Cardiac muscle cell (in vitro differentiated cells and primary cell): Measurements from ENCODE around the gene PROM2. TPM values are rescaled to one million over a fixed set of nuclear protein-coding genes. Genes with fewer than 3 reads are reported as not detected.
A peak's percentile ranks its signal among the peaks of the same experiment; 100 is the strongest.
"Not testable (repeated sequence)": the region's sequence is repeated elsewhere in the genome, so short reads cannot be mapped to it uniquely, and the experiment has no call there.

Experiments
- DNase-seq, 2 donors: peaks; one replicate each; pipeline versions ENCODE4 v3.0.0 to v3.0.0-alpha.2; 2010 to 2017; ENCODE audit warnings: low read depth in 1 of 2, low spot score in 1 of 2
- H3K27ac ChIP-seq: fragments of 200-600 bp; sonication (generic); 2 replicates; pipeline ENCODE4 v1.5.1; 2016
- H3K27me3 ChIP-seq: fragments of 200-600 bp; sonication (generic); 2 replicates; pipeline ENCODE4 v1.6.0; 2016; ENCODE audit warnings: control low read depth
- H3K36me3 ChIP-seq: fragments of 200-600 bp; sonication (generic); 2 replicates; pipeline ENCODE4 v1.5.1; 2016; ENCODE audit warnings: control low read depth
- H3K4me1 ChIP-seq: fragments of 200-600 bp; sonication (generic); 2 replicates; pipeline ENCODE4 v1.8.1; 2017; ENCODE audit warnings: low read depth, mild to moderate bottlenecking, mixed run types
- H3K4me3 ChIP-seq: fragments of 200-600 bp; sonication (generic); 2 replicates; pipeline ENCODE4 v1.5.1; 2016; ENCODE audit warnings: mild to moderate bottlenecking
- H3K9me3 ChIP-seq: fragments of 200-600 bp; sonication (generic); 2 replicates; pipeline ENCODE4 v1.5.1; 2017; ENCODE audit warnings: low read depth, mild to moderate bottlenecking, control low read depth
- CTCF ChIP-seq: IDR thresholded peaks from 2 replicates; pipeline ENCODE4 v1.5.1; 2012; ENCODE audit warnings: low read depth, mild to moderate bottlenecking, low read length
- polyA plus RNA-seq: library from polyadenylated mRNA; unstranded; fragments of >200 nt; fragmentation: Nextera tagmentation; extraction: Ambion mirVana; gene quantifications from 2 replicates; pipeline ENCODE4 v1.2.1, GENCODE V29; 2016
- total RNA-seq: library from RNA; depleted of rRNA; stranded (reverse); fragments of >200 nt; gene quantifications from 2 replicates; pipeline ENCODE4 v1.2.3, GENCODE V29; 2016

PROM2 gene
- total and polyA plus RNA-seq, 2 experiments from 2014 or later = 1.4 to 16.0 TPM

- no peak for DNase-seq
- Histone ChIP-seq H3K4me1 (no peaks in the 10 kb centered on the region), H3K27me3 (no peaks in the 10 kb centered on the region), H3K4me3 (no peak overlapping the region), H3K27ac (no peak overlapping the region), H3K36me3 (no peaks in the 10 kb centered on the region), H3K9me3 (no peaks in the 10 kb centered on the region)
- no peak for TF ChIP-seq CTCF
Measured at GRCh38 chr2:95266781-95267430, 7.3 kb upstream of the PROM2 start.

- no peak overlapping the region for H3K4me3 ChIP-seq
- no peaks in the 10 kb centered on the region for H3K4me1 ChIP-seq
- no peaks in the 10 kb centered on the region for H3K36me3 ChIP-seq
- H3K27me3 ChIP-seq = no peaks in the 10 kb centered on the region
- TF ChIP-seq CTCF = no peak
- peak in 1 of 2 donors; percentile 14 for DNase-seq
- H3K27ac ChIP-seq = no peak overlapping the region
- no peaks in the 10 kb centered on the region for H3K9me3 ChIP-seq
Measured at GRCh38 chr2:95267458-95268210, 6.6 kb upstream of the PROM2 start.

- H3K36me3 ChIP-seq = no peaks in the 10 kb centered on the region
- H3K4me3 ChIP-seq = no peak overlapping the region
- no peak for TF ChIP-seq CTCF
- no peaks in the 10 kb centered on the region for H3K9me3 ChIP-seq
- no peaks in the 10 kb centered on the region for H3K27me3 ChIP-seq
- no peaks in the 10 kb centered on the region for H3K4me1 ChIP-seq
- no peak for DNase-seq
- H3K27ac ChIP-seq = no peak overlapping the region
Measured at GRCh38 chr2:95268211-95269035, 5.8 kb upstream of the PROM2 start.

GRCh38 chr2:95269036-95269680, 5.1 kb upstream of the PROM2 start:
- H3K9me3 ChIP-seq = no peaks in the 10 kb centered on the region
- no peaks in the 10 kb centered on the region for H3K4me1 ChIP-seq
- no peaks in the 10 kb centered on the region for H3K27me3 ChIP-seq
- H3K4me3 ChIP-seq = no peak overlapping the region
- DNase-seq = no peak
- no peak overlapping the region for H3K27ac ChIP-seq
- no peak for TF ChIP-seq CTCF
- no peaks in the 10 kb centered on the region for H3K36me3 ChIP-seq

- not testable (repeated sequence) for DNase-seq, H3K9me3 ChIP-seq, H3K27me3 ChIP-seq, H3K27ac ChIP-seq, H3K36me3 ChIP-seq, H3K4me3 ChIP-seq, H3K4me1 ChIP-seq
Measured at GRCh38 chr2:95269745-95270144, 4.5 kb upstream of the PROM2 start.
